Measurements from ENCODE around the gene FIG4. TPM values are rescaled to one million over a fixed set of nuclear protein-coding genes. Genes with fewer than 3 reads are reported as not detected.

The FIG4 gene
- total RNA-seq, 1 donor from 2014 or later, result 13.5 TPM

DNA sequence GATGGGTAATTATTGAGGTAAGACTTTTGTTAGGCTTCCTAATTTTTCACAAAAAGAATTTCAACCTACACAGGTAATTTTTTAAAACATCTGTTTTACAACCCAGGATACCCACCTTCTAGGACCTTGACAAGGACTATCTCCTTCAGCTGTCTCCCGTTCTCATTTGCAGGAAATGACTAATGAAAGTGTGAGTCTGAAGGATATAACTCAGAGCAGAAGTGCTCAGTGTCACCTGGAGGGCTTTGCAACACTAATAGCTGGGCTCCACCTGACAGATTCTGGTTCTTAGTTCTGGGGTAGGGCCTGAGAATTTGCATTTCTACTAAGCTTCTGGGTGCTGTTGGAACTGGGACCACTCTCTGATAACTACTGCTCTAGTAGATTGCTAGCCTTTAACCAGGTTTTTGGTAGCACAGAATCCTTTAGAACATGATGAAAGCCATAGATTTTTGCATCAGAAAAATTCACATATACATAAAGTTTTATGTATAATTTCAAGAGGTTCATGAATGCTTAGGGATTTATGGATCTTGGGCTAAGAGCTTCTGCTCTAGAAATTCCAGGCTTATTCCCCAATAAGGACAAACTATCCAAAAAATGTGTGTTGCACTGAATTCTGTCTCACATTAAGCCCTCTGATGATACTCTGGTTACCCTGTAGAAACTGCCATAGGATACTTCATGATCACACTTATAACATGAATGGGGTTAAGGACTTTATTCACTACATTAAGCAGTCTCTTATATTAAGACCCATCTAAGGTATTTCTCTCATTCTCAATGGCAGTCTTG is 30.4 kb upstream of the FIG4 start:
- H3K27ac Mint-ChIP-seq (ENCODE audit: unreplicated experiment), result no peak overlapping the region
- H3K4me1 Mint-ChIP-seq (ENCODE audit: unreplicated experiment), result no peaks in the 10 kb centered on the region
- no peaks in the 10 kb centered on the region for H3K9me3 Mint-ChIP-seq (ENCODE audit: unreplicated experiment)
- TF ChIP-seq, protein P1, sequence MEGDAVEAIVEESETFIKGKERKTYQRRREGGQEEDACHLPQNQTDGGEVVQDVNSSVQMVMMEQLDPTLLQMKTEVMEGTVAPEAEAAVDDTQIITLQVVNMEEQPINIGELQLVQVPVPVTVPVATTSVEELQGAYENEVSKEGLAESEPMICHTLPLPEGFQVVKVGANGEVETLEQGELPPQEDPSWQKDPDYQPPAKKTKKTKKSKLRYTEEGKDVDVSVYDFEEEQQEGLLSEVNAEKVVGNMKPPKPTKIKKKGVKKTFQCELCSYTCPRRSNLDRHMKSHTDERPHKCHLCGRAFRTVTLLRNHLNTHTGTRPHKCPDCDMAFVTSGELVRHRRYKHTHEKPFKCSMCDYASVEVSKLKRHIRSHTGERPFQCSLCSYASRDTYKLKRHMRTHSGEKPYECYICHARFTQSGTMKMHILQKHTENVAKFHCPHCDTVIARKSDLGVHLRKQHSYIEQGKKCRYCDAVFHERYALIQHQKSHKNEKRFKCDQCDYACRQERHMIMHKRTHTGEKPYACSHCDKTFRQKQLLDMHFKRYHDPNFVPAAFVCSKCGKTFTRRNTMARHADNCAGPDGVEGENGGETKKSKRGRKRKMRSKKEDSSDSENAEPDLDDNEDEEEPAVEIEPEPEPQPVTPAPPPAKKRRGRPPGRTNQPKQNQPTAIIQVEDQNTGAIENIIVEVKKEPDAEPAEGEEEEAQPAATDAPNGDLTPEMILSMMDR (IDR thresholded peaks at IDR 0.05), result no peak
- no peak for DNase-seq (ENCODE audit: extremely low spot score, unreplicated experiment)
- H3K27me3 Mint-ChIP-seq (ENCODE audit: unreplicated experiment), result no peaks in the 10 kb centered on the region
- H3K36me3 Mint-ChIP-seq (ENCODE audit: unreplicated experiment), result no peaks in the 10 kb centered on the region
- H3K4me3 Mint-ChIP-seq (ENCODE audit: unreplicated experiment), result no peak overlapping the region

DNA sequence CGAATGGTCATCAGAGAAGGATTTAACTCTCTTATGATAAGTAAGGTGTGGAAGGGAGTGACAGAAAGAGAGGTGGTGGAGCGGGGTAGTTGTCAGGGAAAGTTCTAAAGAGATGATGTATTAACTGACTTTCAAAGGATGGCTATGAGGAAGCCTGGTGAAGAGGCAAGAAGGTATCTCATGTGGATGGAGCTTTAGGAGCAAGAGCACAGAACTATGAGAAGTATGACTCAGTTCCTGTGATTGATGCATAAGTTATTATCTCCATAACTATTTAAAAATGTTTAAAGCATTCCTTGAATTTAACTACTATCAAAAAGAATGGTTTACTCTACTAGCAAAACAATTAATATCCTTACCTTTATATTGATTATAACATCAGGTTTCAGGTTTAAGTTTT is 28.9 kb upstream of the FIG4 start:
- TF ChIP-seq, protein P1 (IDR thresholded peaks at IDR 0.05), result no peak
- no peaks in the 10 kb centered on the region for H3K36me3 Mint-ChIP-seq (ENCODE audit: unreplicated experiment)
- no peak overlapping the region for H3K4me3 Mint-ChIP-seq (ENCODE audit: unreplicated experiment)
- no peaks in the 10 kb centered on the region for H3K9me3 Mint-ChIP-seq (ENCODE audit: unreplicated experiment)
- H3K27ac Mint-ChIP-seq (ENCODE audit: unreplicated experiment), result no peak overlapping the region
- no peaks in the 10 kb centered on the region for H3K27me3 Mint-ChIP-seq (ENCODE audit: unreplicated experiment)
- H3K4me1 Mint-ChIP-seq (ENCODE audit: unreplicated experiment), result no peaks in the 10 kb centered on the region
- DNase-seq (ENCODE audit: extremely low spot score, unreplicated experiment), result no peak

DNA sequence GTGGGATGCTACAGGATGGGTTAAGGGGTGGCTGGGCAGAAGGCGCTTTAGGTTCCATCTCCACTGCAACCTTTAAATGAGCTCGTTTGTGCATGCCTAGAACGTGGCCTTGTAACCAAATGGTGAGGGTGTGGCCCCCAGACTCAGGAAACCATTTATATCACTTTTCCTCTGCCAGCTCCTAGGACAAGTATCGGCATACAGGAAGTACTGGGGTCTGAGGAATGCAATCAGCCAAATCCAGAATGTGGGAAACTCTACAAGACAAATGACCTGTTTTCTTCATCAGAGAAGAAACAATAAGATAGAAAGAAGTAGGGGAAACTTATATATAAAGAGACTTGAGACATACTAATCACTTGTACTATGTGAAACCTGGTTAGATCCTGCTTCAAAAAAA is 21.3 kb upstream of the FIG4 start:
- Mint-ChIP-seq H3K27ac (ENCODE audit: unreplicated experiment) (no peak overlapping the region), H3K36me3 (ENCODE audit: unreplicated experiment) (no peaks in the 10 kb centered on the region), H3K4me3 (ENCODE audit: unreplicated experiment) (no peak overlapping the region), H3K27me3 (ENCODE audit: unreplicated experiment) (no peaks in the 10 kb centered on the region), H3K9me3 (ENCODE audit: unreplicated experiment) (no peaks in the 10 kb centered on the region), H3K4me1 (ENCODE audit: unreplicated experiment) (peaks cover 17% of the 10 kb centered on the region)
- no peak for DNase-seq (ENCODE audit: extremely low spot score, unreplicated experiment)
- TF ChIP-seq, protein P1 (IDR thresholded peaks at IDR 0.05), result no peak

DNA sequence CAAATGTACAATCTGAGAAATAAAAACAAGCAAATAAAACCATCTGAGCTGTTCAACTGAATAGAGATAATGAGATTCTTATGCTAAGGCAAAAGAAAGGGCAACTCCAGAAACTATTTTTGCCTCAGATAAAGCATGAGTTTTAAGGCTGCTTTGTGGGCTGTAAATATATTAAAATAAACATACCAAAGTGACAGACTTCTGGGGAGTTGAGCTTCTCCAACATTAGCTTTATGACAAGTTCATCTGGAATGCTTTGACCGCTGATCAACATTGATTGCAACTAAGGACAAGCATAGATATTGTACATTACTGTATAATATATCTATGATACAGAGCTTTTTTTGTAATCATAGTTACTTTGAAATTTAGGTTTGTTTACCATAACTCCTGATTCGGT is 19.4 kb upstream of the FIG4 start:
- DNase-seq (ENCODE audit: extremely low spot score, unreplicated experiment), result no peak
- Mint-ChIP-seq H3K9me3 (ENCODE audit: unreplicated experiment) (no peaks in the 10 kb centered on the region), H3K4me1 (ENCODE audit: unreplicated experiment) (peaks cover 17% of the 10 kb centered on the region), H3K36me3 (ENCODE audit: unreplicated experiment) (no peaks in the 10 kb centered on the region), H3K27me3 (ENCODE audit: unreplicated experiment) (no peaks in the 10 kb centered on the region), H3K4me3 (ENCODE audit: unreplicated experiment) (no peak overlapping the region), H3K27ac (ENCODE audit: unreplicated experiment) (no peak overlapping the region)
- TF ChIP-seq, protein P1 (IDR thresholded peaks at IDR 0.05), result no peak

DNA sequence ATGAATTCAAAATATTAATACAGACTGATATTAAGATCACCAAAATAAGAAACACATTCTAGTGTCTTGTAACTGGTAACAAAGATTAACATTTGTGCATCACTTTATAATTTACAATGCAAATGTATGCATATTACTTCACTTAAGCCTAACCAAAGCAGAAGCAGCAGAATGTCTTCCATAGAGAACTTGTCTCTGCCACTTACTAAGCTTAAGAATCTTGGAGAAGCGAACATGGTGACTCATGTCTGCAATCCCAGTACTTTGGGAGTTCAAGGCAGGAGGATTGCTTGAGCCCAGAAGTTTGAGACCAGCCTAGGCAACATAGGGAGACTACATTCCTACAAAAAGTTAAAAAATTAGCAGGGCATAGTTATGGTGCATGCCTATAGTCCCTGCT is 18.9 kb upstream of the FIG4 start:
- H3K27ac Mint-ChIP-seq (ENCODE audit: unreplicated experiment), result no peak overlapping the region
- no peak for DNase-seq (ENCODE audit: extremely low spot score, unreplicated experiment)
- H3K36me3 Mint-ChIP-seq (ENCODE audit: unreplicated experiment), result no peaks in the 10 kb centered on the region

More for the DNA sequence above, 18.9 kb upstream of the FIG4 start:
- no peak overlapping the region for H3K4me3 Mint-ChIP-seq (ENCODE audit: unreplicated experiment)
- H3K27me3 Mint-ChIP-seq (ENCODE audit: unreplicated experiment), result no peaks in the 10 kb centered on the region
- no peaks in the 10 kb centered on the region for H3K9me3 Mint-ChIP-seq (ENCODE audit: unreplicated experiment)
- peaks cover 17% of the 10 kb centered on the region for H3K4me1 Mint-ChIP-seq (ENCODE audit: unreplicated experiment)
- TF ChIP-seq, protein P1 (IDR thresholded peaks at IDR 0.05), result no peak
